Measurements from ENCODE around the gene AKAP7.
"Not testable (repeated sequence)": the region's sequence is repeated elsewhere in the genome, so short reads cannot be mapped to it uniquely, and the experiment has no call there.

The AKAP7 gene

GRCh38 chr6:131258010-131258652 is 122.9 kb downstream of the AKAP7 start:
- no peaks in the 10 kb centered on the region for H3K36me3 ChIP-seq (ENCODE audit: control insufficient read depth, insufficient read depth, low read length)
- H3K4me3 ChIP-seq (replicated peaks; ENCODE audit: low read depth, low read length) = no peak overlapping the region
- TF ChIP-seq, protein P1, sequence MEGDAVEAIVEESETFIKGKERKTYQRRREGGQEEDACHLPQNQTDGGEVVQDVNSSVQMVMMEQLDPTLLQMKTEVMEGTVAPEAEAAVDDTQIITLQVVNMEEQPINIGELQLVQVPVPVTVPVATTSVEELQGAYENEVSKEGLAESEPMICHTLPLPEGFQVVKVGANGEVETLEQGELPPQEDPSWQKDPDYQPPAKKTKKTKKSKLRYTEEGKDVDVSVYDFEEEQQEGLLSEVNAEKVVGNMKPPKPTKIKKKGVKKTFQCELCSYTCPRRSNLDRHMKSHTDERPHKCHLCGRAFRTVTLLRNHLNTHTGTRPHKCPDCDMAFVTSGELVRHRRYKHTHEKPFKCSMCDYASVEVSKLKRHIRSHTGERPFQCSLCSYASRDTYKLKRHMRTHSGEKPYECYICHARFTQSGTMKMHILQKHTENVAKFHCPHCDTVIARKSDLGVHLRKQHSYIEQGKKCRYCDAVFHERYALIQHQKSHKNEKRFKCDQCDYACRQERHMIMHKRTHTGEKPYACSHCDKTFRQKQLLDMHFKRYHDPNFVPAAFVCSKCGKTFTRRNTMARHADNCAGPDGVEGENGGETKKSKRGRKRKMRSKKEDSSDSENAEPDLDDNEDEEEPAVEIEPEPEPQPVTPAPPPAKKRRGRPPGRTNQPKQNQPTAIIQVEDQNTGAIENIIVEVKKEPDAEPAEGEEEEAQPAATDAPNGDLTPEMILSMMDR (IDR thresholded peaks at IDR 0.05; ENCODE audit: insufficient read depth, low read length, poor library complexity, severe bottlenecking) = no peak
- H3K27me3 ChIP-seq (replicated peaks; ENCODE audit: control insufficient read depth, insufficient read depth, low read length) = no peaks in the 10 kb centered on the region
- DNase-seq (ENCODE audit: extremely low read depth, insufficient read length) = no peak

DNA sequence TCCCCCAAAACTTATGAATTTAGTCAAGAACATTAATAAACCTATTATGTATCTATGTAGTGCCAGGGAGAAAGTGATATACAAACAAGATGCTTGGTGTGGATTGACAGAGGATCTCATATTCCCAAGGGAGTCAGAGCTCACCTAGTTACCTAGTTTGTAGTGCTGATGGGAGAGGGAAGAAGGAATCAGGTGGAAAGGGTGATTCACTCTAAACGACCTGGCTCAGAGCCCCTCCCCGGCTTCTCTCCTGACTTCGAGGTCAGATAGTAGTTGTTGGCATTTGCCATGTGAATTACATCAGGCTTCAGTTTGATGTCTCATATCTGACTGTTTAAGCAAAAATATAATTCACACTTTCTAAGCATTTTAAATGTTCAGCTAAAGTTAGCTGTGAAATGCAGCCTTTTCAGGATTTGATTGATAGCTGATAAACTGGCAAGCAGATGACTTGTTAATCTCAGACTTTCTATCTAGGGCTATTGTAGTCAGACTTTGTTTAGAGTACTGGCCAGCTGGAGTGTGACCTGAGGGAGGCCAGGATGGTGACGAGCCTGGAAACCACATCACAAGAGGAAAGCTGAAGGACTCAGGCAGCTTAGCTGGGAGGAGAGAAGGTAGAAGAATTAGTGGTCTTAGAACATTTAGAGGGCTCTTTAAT is 123.7 kb downstream of the AKAP7 start:
- TF ChIP-seq, protein P1 (IDR thresholded peaks at IDR 0.05; ENCODE audit: insufficient read depth, low read length, poor library complexity, severe bottlenecking) = no peak
- no peak for DNase-seq (ENCODE audit: extremely low read depth, insufficient read length)
- H3K27me3 ChIP-seq (replicated peaks; ENCODE audit: control insufficient read depth, insufficient read depth, low read length) = no peaks in the 10 kb centered on the region
- H3K36me3 ChIP-seq (ENCODE audit: control insufficient read depth, insufficient read depth, low read length) = no peaks in the 10 kb centered on the region
- H3K4me3 ChIP-seq (replicated peaks; ENCODE audit: low read depth, low read length) = no peak overlapping the region

DNA sequence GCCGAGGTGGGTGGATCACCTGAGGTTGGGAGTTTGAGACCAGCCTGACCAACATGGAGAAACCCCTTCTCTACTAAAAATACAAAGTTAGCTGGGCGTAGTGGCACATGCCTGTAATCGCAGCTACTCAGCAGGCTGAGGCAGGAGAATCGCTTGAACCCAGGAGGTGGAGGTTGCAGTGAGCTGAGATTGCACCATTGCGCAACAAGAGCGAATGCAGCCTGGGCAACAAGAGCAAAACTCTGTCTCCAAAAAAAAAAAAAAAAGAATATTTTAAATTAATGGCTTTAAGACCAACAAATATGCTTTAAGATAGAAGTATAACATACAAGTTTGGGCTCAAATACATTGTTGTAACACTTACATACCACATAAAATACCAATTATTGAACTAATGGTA is 125.7 kb downstream of the AKAP7 start:
- not testable (repeated sequence) for H3K27me3 ChIP-seq (replicated peaks; ENCODE audit: control insufficient read depth, insufficient read depth, low read length); H3K36me3 ChIP-seq (ENCODE audit: control insufficient read depth, insufficient read depth, low read length); H3K4me3 ChIP-seq (replicated peaks; ENCODE audit: low read depth, low read length); DNase-seq (ENCODE audit: extremely low read depth, insufficient read length)

- Histone ChIP-seq H3K27me3 (replicated peaks; ENCODE audit: control insufficient read depth, insufficient read depth, low read length) (no peaks in the 10 kb centered on the region), H3K36me3 (ENCODE audit: control insufficient read depth, insufficient read depth, low read length) (no peaks in the 10 kb centered on the region), H3K4me3 (replicated peaks; ENCODE audit: low read depth, low read length) (no peak overlapping the region)
- no peak for DNase-seq (ENCODE audit: extremely low read depth, insufficient read length)
- TF ChIP-seq, protein P1 (IDR thresholded peaks at IDR 0.05; ENCODE audit: insufficient read depth, low read length, poor library complexity, severe bottlenecking) = no peak
Observed at GRCh38 chr6:131262060-131262459, 126.8 kb downstream of the AKAP7 start.

DNA sequence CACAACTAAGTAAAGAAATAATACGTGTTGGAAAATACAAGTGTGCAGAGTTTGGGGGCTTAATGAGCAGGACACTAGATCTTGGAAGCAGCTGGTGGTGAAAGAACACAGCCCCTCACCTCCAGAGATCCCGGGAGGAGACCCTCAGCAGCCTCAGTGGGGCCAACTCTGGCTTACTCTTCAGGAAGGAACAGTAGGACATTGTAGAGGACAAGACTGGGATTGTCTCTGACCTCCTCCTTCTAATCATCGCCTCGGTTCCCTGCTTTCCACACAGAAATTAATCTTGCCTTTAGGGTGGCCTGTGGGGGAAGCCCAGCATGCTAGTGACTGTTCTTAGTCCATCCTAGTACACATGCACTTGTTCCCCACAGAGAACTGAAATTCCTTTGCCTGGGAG is 130.7 kb downstream of the AKAP7 start:
- DNase-seq (ENCODE audit: extremely low read depth, insufficient read length) = no peak
- Histone ChIP-seq H3K36me3 (ENCODE audit: control insufficient read depth, insufficient read depth, low read length) (no peaks in the 10 kb centered on the region), H3K27me3 (replicated peaks; ENCODE audit: control insufficient read depth, insufficient read depth, low read length) (no peaks in the 10 kb centered on the region), H3K4me3 (replicated peaks; ENCODE audit: low read depth, low read length) (no peak overlapping the region)
- TF ChIP-seq, protein P1 (IDR thresholded peaks at IDR 0.05; ENCODE audit: insufficient read depth, low read length, poor library complexity, severe bottlenecking) = no peak

DNA sequence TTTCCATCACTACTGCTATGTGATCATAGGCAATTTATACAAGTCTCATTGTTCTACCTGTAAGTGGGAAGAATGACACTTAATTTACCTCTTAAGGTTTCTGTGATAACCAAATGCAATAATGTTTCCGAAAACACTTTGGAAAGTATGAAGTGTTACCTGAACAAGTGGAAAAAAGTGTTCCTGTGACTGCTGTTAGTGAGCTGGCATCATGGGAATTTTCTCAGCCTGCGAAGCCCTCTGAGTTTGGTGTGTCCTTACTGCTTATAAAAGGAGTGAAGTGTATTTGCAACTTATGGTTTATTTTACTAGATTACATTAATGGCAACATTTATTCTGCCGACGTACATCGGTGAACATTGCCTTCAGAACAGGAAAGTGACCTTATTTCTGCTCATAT is 133.0 kb downstream of the AKAP7 start:
- no peak overlapping the region for H3K4me3 ChIP-seq (replicated peaks; ENCODE audit: low read depth, low read length)
- TF ChIP-seq, protein P1 (IDR thresholded peaks at IDR 0.05; ENCODE audit: insufficient read depth, low read length, poor library complexity, severe bottlenecking) = no peak
- no peak for DNase-seq (ENCODE audit: extremely low read depth, insufficient read length)
- no peaks in the 10 kb centered on the region for H3K27me3 ChIP-seq (replicated peaks; ENCODE audit: control insufficient read depth, insufficient read depth, low read length)
- H3K36me3 ChIP-seq (ENCODE audit: control insufficient read depth, insufficient read depth, low read length) = no peaks in the 10 kb centered on the region
